ENCODE data around the gene EBF4.
A peak's percentile ranks its signal among the peaks of the same experiment; 100 is the strongest.

Gene EBF4

GRCh38 chr20:2745936-2746635, 53.5 kb downstream of the EBF4 start:
- no peak for DNase-seq

DNA sequence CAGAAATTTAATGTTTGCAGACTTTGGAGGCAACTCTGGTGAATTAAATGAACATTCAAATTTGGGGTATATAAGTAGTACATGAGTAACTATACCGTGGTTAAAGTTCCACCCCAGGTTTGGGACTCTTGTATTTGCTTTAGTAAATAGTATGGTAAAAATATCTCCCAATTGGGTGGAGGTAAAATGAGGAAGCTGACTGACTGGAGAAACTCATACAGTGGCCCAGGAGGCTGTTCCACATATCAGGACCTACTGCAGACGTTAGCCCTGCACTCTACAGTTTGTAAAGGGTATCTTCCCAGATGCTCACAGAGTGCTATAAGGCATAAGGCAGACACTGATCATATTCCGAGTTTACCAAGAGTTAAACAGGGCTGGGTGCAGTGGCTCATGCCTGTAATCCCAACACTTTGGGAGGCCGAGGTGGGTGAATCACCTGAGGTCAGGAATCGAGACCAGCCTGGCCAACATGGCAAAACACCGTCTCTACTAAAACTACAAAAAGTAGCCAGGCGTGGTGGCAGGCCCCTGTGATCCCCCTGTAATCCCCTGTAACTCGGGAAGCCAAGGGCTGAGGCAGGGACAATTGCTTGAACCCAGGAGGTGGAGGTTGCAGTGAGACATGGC, 54.2 kb downstream of the EBF4 start:
- DNase-seq = no peak

GRCh38 chr20:2747676-2748235, 55.2 kb downstream of the EBF4 start:
- DNase-seq = no peak

GRCh38 chr20:2748551-2749342, 56.2 kb downstream of the EBF4 start:
- DNase-seq = no peak

- no peak for DNase-seq
These were observed 56.9 kb downstream of the EBF4 start for GRCh38 chr20:2749343-2749950.

DNA sequence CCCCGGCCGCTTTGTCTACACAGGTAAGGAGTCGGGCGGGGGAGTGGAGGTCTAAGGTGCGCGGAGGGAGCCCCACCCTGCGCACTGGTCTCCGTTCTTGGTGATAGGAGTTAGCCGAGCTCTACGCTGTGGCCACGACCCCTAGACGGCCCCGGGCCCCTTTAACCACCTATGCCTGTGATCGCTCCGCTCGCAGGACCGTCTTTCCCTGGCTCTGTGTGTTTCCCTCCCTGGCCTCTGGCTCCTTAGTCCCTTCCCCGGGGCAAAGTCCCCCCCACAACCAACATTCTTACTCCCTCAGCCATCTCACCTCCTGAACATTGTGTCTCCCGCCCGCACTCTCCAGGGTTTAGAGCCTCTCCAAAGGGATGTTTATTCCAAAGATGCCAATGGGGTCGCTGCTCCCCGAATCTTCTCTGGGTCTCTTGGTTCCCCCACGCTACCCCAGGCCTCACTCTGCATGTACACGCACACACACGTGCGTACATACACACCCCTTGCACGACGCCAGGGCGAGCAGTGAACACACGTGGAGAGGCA, 57.4 kb downstream of the EBF4 start:
- no peak for DNase-seq

- peak; percentile 30 for DNase-seq
These were observed 58.1 kb downstream of the EBF4 start for GRCh38 chr20:2750491-2751251.

DNA sequence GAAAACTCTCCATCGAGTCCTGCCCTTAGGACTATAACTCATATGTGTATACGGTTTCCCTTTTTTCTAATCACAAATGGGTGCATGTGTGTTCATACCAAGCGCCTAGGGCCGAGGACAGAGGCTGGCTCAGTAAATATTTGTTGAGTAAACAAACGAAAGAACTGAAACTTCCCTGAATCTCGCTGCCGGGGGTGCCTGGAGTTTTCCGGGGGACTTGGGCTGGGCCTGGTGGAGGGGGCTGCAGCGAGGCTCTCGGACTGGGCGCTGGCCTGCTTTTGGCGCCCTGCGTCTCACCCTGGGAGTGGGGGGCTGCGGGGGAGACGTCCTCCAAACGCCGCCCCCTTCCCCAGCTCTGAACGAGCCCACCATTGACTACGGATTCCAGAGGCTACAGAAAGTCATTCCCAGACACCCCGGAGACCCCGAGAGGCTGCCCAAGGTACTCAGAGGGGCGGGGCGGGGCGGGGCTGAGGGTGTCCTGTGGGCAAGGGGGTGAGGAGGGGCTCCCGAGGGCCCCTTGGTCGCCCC, 58.8 kb downstream of the EBF4 start:
- no peak for DNase-seq

GRCh38 chr20:2751878-2752566, 59.4 kb downstream of the EBF4 start:
- peak; percentile 67 for DNase-seq

DNA sequence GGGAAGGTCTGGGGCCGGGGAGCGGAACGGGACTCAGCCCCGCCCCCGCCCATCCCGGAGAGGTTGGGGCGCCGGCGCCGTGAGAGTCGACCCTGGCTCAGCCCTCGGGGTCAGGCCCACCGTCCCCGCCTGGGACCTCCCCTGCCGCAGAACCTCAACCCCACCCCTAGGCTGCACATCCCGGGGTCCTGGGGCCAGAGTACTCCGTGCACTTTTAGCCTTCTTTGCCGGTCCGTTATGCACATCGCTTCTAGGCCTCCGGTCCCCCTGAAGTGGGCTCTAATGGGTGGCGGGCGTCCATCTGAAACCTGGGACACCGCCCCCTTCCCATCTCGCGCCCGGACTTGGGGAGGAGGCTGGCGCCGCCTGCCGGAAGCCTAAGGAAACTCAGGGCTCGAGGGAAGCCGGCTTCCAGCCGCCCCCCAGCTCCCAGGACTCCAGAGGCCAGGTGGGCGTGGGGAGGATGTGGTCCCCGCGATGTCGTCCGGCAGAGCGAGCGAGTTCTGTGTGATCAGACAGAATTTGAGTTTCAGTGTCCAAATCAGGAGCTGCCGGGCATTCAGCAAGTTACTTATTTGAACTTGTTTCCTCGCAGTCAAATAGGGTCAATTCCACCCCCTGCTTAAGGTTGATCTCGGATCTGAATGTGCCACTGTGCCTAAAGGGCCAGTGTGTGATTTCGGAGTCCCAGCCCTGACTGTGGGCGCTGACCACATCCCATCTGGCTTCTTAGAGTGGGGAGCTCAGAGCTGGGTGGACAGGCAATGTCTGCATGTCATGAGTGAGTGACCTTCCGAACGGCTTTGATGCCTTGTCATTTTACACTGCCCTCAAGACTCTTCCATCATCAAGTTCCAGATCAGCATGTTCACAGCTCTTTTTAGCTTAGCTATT, 60.2 kb downstream of the EBF4 start:
- peak; percentile 57 for DNase-seq

DNA sequence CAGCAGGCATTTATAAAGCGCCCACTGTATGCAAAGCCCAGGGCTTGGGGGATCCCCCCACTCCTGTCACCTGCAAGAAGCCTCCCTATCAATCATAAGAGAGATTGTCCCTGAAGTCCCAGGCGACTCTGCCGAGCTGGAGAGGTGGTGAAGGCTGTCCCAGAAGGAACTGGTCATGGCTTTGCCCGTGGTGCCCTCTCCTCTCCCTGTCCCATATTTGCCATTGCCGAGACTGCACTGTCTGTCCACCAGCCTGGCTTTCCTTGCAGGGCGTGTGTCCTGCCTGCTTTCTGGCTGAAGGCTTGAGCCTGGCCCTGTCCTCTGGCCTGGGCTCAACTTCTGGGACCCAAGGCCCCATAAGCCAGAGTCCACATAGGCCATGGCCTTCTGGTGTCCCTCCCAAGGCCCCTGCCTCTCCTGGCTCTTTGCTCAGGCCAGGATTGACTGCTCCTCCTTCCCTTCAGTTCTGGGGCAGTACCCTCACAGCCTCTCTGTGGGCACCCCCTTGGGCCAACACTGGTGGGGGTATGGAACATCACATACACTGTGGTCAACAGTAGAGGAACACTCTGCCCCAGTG, 61.0 kb downstream of the EBF4 start:
- DNase-seq = no peak

- no peak for DNase-seq
These were observed 61.8 kb downstream of the EBF4 start for GRCh38 chr20:2754424-2754823.

DNA sequence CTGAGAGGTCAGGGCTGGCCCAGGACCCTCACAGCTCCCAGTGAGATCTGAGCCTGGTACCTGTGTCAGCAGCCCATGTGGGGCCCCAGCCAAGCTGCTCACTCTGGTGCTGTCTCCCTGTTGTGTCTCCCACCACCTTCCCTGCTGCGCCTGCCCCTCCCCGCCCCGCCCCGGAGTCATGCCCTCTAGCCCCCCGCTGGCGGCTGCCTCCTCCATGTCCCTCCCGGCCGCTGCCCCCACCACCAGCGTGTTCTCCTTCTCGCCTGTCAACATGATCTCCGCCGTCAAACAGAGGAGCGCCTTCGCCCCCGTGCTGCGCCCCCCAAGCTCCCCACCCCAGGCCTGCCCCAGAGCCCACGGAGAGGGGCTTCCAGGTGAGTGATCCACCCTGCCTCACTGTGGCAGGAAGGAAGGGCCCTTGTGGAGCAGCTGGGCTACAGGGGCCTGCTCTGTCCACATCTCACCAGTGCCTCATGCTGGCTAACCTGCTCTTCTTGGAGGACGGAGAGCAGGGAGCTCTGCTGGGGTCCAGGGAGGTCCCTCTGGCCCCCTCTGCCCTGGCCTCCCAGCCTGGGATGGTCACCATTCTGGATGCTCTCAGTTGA, 63.0 kb downstream of the EBF4 start:
- DNase-seq = no peak

DNA sequence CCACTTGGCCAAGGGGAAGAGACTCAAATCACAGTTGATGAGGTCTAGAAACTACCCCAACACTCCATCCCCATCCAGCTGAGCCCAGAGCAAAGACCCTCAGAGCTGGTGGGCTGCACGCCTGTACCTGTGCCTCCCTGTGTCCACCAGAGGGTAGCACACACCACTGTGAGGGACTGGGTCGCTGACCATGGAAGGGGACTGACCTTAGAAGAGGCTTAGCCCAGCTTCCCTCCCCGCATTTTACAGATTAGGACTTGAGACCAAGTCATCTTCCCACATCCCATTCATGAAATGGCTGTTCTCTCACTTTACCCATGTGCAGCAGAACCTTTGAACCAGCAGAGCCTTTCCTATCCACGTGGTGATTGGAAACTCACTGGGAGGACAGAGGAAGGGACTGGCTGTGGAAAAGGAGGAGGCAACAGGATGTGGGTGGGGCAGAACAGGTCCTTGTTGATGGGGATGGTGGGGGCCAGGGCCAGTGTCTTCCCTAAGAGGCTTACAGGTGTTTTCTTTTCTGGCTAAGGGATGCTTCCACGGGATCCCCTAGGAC, 63.6 kb downstream of the EBF4 start:
- no peak for DNase-seq

- no peak for DNase-seq
These were observed 64.4 kb downstream of the EBF4 start for GRCh38 chr20:2757001-2757400.

DNA sequence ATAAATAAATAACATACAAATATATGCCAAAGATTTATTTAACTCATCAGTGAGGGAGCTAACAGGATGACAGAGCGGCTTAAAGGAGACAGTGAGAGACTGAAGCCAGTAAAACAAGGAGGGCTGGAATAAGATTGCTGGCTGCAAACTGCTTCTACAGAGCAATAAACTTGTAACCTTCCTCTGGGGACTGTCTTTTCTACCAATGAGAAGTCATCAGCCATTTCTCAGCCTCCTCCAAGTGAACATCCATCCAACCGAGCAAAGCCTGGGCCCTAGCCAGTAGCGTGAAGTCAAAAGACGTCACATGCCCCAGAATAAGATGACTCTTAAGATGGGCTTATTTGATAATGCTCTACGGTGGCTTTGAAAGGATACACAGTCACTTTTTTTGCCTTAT, 65.4 kb downstream of the EBF4 start:
- no peak for DNase-seq

DNA sequence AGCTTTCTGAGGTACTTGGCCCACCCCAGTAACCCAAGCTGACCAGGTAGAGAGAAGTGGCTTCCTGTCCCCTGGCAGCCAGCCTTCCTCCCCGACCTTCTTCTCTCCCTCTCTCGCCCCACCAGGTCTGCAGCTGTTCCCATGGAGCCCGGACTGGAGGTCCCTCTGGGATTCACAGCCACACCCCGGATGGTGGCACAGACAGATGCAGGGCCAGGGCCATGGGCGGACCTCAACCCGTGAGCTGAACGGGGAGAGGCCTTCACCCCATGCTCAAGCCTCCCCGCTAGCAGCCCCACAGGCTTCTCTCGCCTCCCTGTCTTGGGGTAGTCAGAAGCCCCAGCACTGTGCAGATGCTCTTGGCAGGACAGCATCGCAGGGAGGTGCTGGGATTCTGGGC, 66.6 kb downstream of the EBF4 start:
- no peak for DNase-seq

- no peak for DNase-seq
These were observed 67.2 kb downstream of the EBF4 start for GRCh38 chr20:2759603-2760296.
